ENCODE measurements around the gene SLC38A2.
"Not testable (repeated sequence)": the region's sequence is repeated elsewhere in the genome, so short reads cannot be mapped to it uniquely, and the experiment has no call there.

The SLC38A2 gene

GRCh38 chr12:46360370-46360769, 12.2 kb downstream of the SLC38A2 start:
- DNase-seq (ENCODE audit: low read depth) = no peak

GRCh38 chr12:46359667-46360280, 12.8 kb downstream of the SLC38A2 start:
- DNase-seq (ENCODE audit: low read depth) = no peak

GRCh38 chr12:46358791-46359666, 13.5 kb downstream of the SLC38A2 start:
- DNase-seq (ENCODE audit: low read depth) = no peak

GRCh38 chr12:46358325-46358700, 14.3 kb downstream of the SLC38A2 start:
- DNase-seq (ENCODE audit: low read depth) = no peak

- peak; percentile 55 for DNase-seq (ENCODE audit: low read depth)
Observed at GRCh38 chr12:46357438-46358324, 14.9 kb downstream of the SLC38A2 start.

- DNase-seq (ENCODE audit: low read depth) = no peak
Observed at GRCh38 chr12:46356655-46357437, 15.7 kb downstream of the SLC38A2 start.

GRCh38 chr12:46354802-46355199, 17.8 kb downstream of the SLC38A2 start:
- DNase-seq (ENCODE audit: low read depth) = no peak

- no peak for DNase-seq (ENCODE audit: low read depth)
Observed at GRCh38 chr12:46354111-46354801, 18.3 kb downstream of the SLC38A2 start.

GRCh38 chr12:46351886-46352650, 20.5 kb downstream of the SLC38A2 start:
- no peak for DNase-seq (ENCODE audit: low read depth)

GRCh38 chr12:46351138-46351537, 21.4 kb downstream of the SLC38A2 start:
- no peak for DNase-seq (ENCODE audit: low read depth)

GRCh38 chr12:46349253-46349652, 23.3 kb downstream of the SLC38A2 start:
- DNase-seq (ENCODE audit: low read depth) = no peak

- no peak for DNase-seq (ENCODE audit: low read depth)
Observed at GRCh38 chr12:46343118-46343852, 29.3 kb downstream of the SLC38A2 start.

GRCh38 chr12:46342562-46343033, 30.0 kb downstream of the SLC38A2 start:
- DNase-seq (ENCODE audit: low read depth) = no peak

- DNase-seq (ENCODE audit: low read depth) = no peak
Observed at GRCh38 chr12:46339051-46339450, 33.5 kb downstream of the SLC38A2 start.

GRCh38 chr12:46332260-46332659, 40.3 kb downstream of the SLC38A2 start:
- peak; percentile 52 for DNase-seq (ENCODE audit: low read depth)

- DNase-seq (ENCODE audit: low read depth) = not testable (repeated sequence)
Observed at GRCh38 chr12:46325075-46325474, 47.5 kb downstream of the SLC38A2 start.

- DNase-seq (ENCODE audit: low read depth) = no peak
Observed at GRCh38 chr12:46320731-46321130, 51.8 kb downstream of the SLC38A2 start.

- DNase-seq (ENCODE audit: low read depth) = no peak
Observed at GRCh38 chr12:46318037-46318436, 54.5 kb downstream of the SLC38A2 start.
